MCF 10A (cell line): ENCODE data around the gene SPECC1L. TPM values are rescaled to one million over a fixed set of nuclear protein-coding genes. Genes with fewer than 3 reads are reported as not detected.

Experiments used
- BruUV-seq: library from RNA; stranded (reverse); fragments of 400-500 nt; replicated peaks from 2 replicates; lab custom pipeline; 2021; lab: Mats Ljungman, UMichigan
- CTCF ChIA-PET: fragments of 300-600 bp; sonication (Branson Sonifier 250); formaldehyde crosslinking; extraction: SDS; loops from one replicate; lab custom pipeline; 2021; ENCODE audit warnings: antibody characterized with exemption, inconsistent platforms; lab: Yijun Ruan, JAX
- POLR2A ChIA-PET: fragments of 300-600, 350-650 bp; sonication (Branson Sonifier 250); formaldehyde crosslinking; extraction: SDS; loops from one replicate; lab custom pipeline; 2020; ENCODE audit warnings: antibody characterized with exemption, inconsistent platforms; lab: Yijun Ruan, JAX
- DNase-seq: peaks from one replicate; pipeline ENCODE4 v3.0.0-alpha.2; 2018; ENCODE audit not compliant: unreplicated experiment
- H3K27ac Mint-ChIP-seq: one replicate; pipeline ENCODE4 v1.8.0; 2022; ENCODE audit warnings: mild to moderate bottlenecking, low read depth, mixed read lengths; ENCODE audit not compliant: unreplicated experiment
- H3K27me3 Mint-ChIP-seq: one replicate; pipeline ENCODE4 v1.8.0; 2022; ENCODE audit warnings: mixed read lengths; ENCODE audit not compliant: insufficient read depth, unreplicated experiment
- H3K36me3 Mint-ChIP-seq: one replicate; pipeline ENCODE4 v1.8.0; 2022; ENCODE audit warnings: mild to moderate bottlenecking, moderate library complexity, mixed read lengths; ENCODE audit not compliant: insufficient read depth, unreplicated experiment
- H3K4me1 Mint-ChIP-seq: one replicate; pipeline ENCODE4 v1.8.0; 2022; ENCODE audit warnings: mixed read lengths; ENCODE audit not compliant: insufficient read depth, unreplicated experiment
- H3K4me3 Mint-ChIP-seq: one replicate; pipeline ENCODE4 v1.8.0; 2022; ENCODE audit warnings: mild to moderate bottlenecking, moderate library complexity, mixed read lengths; ENCODE audit not compliant: unreplicated experiment
- H3K9me3 Mint-ChIP-seq: one replicate; pipeline ENCODE4 v1.8.0; 2022; ENCODE audit warnings: mixed read lengths; ENCODE audit not compliant: unreplicated experiment
- CTCF ChIP-seq: fragments of 200-600 bp; IDR thresholded peaks from one replicate; pipeline ENCODE4 v1.8.0; 2022; ENCODE audit warnings: antibody characterized with exemption, mild to moderate bottlenecking; ENCODE audit not compliant: unreplicated experiment
- intact Hi-C: fragments of 100-400 bp; cut with micrococcal nuclease; formaldehyde crosslinking; loops from 2 replicates; pipeline ENCODE4 v1.14.1; 2022
- total RNA-seq: library from RNA; stranded (reverse); gene quantifications from 2 replicates; pipeline ENCODE4 v1.2.3, GENCODE V29; 2022

The SPECC1L gene
- total RNA-seq, 1 experiment from 2014 or later: 60.4 TPM

GRCh38 chr22:24433001-24433827 is 162.6 kb downstream of the SPECC1L start:
- H3K27ac Mint-ChIP-seq: no peak overlapping the region
- no peak for DNase-seq
- H3K4me1 Mint-ChIP-seq: peaks cover 15% of the 10 kb centered on the region
- no TSS peak for BruUV-seq
- no peak overlapping the region for H3K4me3 Mint-ChIP-seq
- ChIA-PET CTCF (interaction anchor here (0.9 kb wide), 1 partner anchor 10 kb away, joined by 4 read pairs; no protein-coding TSS in a partner anchor), POLR2A (no interaction called here)
- H3K9me3 Mint-ChIP-seq: no peaks in the 10 kb centered on the region
- no peak for TF ChIP-seq CTCF
- no peaks in the 10 kb centered on the region for H3K36me3 Mint-ChIP-seq
- H3K27me3 Mint-ChIP-seq: no peaks in the 10 kb centered on the region
- intact Hi-C loops: no loop called here

GRCh38 chr22:24433828-24434470 is 163.3 kb downstream of the SPECC1L start:
- no peak overlapping the region for H3K27ac Mint-ChIP-seq
- peak; percentile 30 for DNase-seq
- ChIA-PET POLR2A (no interaction called here), CTCF (interaction anchor here (0.9 to 2.3 kb wide), 2 partner anchors 11 to 88 kb away, joined by 4 to 13 read pairs; no protein-coding TSS in a partner anchor)
- H3K4me1 Mint-ChIP-seq: peaks cover 15% of the 10 kb centered on the region
- H3K27me3 Mint-ChIP-seq: no peaks in the 10 kb centered on the region
- H3K36me3 Mint-ChIP-seq: no peaks in the 10 kb centered on the region
- no TSS peak for BruUV-seq
- H3K9me3 Mint-ChIP-seq: no peaks in the 10 kb centered on the region
- TF ChIP-seq CTCF: no peak
- no peak overlapping the region for H3K4me3 Mint-ChIP-seq
- intact Hi-C loops: no loop called here

GRCh38 chr22:24434471-24435322 is 164.1 kb downstream of the SPECC1L start:
- CTCF ChIA-PET: interaction anchor here (0.7 to 2.6 kb wide), 3 partner anchors 12 to 88 kb away, joined by 3 to 13 read pairs (median 10); no protein-coding TSS in a partner anchor
- no TSS peak for BruUV-seq
- peaks cover 15% of the 10 kb centered on the region for H3K4me1 Mint-ChIP-seq
- no peak overlapping the region for H3K27ac Mint-ChIP-seq
- no peak for DNase-seq
- POLR2A ChIA-PET: no interaction called here
- intact Hi-C loops: no loop called here
- TF ChIP-seq CTCF: no peak
- no peaks in the 10 kb centered on the region for H3K27me3 Mint-ChIP-seq
- no peaks in the 10 kb centered on the region for H3K36me3 Mint-ChIP-seq
- no peak overlapping the region for H3K4me3 Mint-ChIP-seq
- H3K9me3 Mint-ChIP-seq: no peaks in the 10 kb centered on the region
